ENCODE measurements around the gene VTI1B.
"Not testable (repeated sequence)": the region's sequence is repeated elsewhere in the genome, so short reads cannot be mapped to it uniquely, and the experiment has no call there.

VTI1B gene

DNA sequence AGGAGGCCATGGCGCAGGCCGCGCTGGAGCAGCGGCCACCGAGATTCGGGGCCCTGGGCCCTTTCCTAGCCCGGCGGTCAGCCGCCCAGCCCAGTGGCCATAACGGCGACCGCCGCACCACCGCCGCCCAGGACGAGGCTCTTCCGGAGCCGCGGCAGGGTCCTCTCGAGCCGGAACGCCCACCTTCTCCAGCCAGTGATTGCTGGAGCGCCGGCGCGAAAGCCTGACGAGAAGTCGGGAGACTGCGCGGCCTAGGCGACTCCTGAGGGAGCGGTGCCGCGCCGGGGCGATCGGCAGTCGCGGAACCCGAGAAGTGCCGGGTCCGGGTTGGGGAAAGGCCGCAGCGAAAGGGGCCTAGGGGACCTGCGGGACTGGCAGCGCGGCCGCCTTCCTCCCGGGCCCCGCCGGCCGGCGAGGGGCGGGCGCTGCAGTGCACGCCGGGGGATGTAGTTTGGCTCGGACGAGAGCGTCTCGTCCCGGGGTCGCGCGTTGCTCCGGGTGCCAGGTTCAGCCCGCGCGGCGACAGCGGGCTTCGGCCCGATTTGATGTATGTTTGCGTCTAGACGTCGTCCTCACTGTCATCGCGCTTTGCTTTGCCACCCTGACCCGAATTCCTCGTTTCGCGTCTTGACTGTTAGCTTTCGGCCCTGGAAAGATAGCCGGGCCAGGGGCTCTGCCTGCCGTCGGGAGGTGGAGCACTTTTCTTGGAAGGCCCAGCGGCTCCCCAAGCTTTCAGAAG, at the start of gene VTI1B:
TSS of gene VTI1B (minus strand) at position 153 of the 739 bp plus-strand sequence. CDS start at position 10, 143 bp downstream.
- DNase-seq (ENCODE audit: low spot score) = peak; percentile 85

DNA sequence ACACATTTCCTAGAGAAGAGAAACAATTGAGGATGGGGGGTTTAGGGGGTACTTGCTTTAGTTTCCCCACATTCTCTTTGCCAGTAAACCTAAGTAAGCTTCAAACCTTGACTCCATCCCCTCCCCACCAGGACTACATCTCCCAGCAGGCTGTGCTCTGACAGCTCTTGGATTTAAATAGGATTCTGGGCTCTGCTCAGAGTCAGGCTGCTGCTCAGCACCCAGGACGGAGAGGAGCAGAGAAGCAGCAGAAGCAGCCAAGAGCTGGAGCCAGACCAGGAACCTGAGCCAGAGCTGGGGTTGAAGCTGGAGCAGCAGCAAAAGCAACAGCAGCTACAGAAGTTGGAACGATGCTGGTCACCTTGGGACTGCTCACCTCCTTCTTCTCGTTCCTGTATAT, 47.9 kb upstream of the VTI1B start:
- no peak for DNase-seq (ENCODE audit: low spot score)

GRCh38 chr14:67721875-67722274, 47.4 kb upstream of the VTI1B start:
- no peak for DNase-seq (ENCODE audit: low spot score)

- DNase-seq (ENCODE audit: low spot score) = no peak
These were observed 45.4 kb upstream of the VTI1B start for GRCh38 chr14:67719866-67720265.

- DNase-seq (ENCODE audit: low spot score) = not testable (repeated sequence)
These were observed 45.0 kb upstream of the VTI1B start for GRCh38 chr14:67719385-67719784.

GRCh38 chr14:67718265-67718664, 43.8 kb upstream of the VTI1B start:
- no peak for DNase-seq (ENCODE audit: low spot score)

GRCh38 chr14:67717048-67717447, 42.6 kb upstream of the VTI1B start:
- no peak for DNase-seq (ENCODE audit: low spot score)

DNA sequence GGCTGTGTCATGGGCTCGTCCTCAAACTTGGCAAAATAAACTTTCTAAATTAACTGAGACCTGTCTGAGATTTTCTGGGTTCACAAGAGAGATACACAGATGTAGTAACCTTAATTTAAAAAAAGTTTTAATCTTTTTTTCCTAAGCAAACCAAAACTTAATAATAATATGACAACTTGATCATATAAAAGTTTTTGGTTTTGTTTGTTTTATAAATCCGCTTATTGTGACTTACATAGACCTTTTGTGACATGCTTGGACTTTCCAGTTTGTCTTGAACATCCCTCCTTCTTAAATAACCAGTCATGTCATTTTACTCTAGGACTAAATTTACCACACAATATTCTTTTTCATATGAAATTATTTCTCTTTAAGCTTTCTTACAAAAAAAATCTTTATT, 35.8 kb upstream of the VTI1B start:
- DNase-seq (ENCODE audit: low spot score) = no peak

DNA sequence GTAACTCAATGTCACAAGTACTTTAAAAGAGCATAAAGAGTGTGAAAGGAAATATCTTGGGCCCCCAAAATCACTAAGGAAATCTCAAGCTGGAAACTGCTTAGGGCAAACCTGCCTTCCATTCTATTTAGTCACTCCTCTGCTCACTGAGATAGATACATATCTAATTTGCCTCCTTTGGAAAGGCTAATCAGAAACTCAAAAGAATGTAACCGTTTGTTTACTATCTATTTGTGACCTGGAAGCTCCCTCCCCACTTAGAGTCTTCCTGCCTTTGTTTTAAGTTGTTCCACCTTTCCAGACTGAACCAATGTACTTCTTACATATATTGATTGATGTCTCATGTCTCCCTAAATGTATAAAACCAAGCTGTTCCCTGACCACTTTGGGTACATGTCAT, 35.4 kb upstream of the VTI1B start:
- DNase-seq (ENCODE audit: low spot score) = not testable (repeated sequence)

GRCh38 chr14:67709346-67709745, 34.9 kb upstream of the VTI1B start:
- not testable (repeated sequence) for DNase-seq (ENCODE audit: low spot score)

GRCh38 chr14:67705211-67705610, 30.8 kb upstream of the VTI1B start:
- no peak for DNase-seq (ENCODE audit: low spot score)

GRCh38 chr14:67704484-67705089, 30.2 kb upstream of the VTI1B start:
- peak; percentile 65 for DNase-seq (ENCODE audit: low spot score)

GRCh38 chr14:67703997-67704396, 29.6 kb upstream of the VTI1B start:
- DNase-seq (ENCODE audit: low spot score) = no peak

DNA sequence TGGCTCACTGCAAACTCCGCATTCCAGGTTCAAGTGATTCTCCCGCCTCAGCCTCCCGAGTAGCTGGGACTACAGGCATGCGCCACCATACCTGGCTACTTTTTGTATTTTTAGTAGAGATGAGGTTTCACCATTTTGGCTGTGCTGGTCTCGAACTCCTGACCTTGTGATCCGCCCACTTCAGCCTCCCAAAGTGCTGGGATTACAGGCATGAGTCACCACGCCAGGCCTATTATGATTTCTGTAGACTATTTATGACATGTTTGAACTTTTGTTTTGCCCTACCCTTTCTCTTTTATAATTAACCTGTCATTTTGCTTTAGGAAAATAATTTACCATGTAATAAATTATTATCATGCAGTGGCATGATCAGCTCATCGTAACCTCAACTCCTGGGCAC, 27.1 kb upstream of the VTI1B start, which contains the start of gene RDH12:
TSS of gene RDH12 (plus strand) at position 395 of the 400 bp plus-strand sequence. CDS start 20,757 bp downstream, outside the sequence.
- DNase-seq (ENCODE audit: low spot score) = not testable (repeated sequence)

GRCh38 chr14:67698179-67698578, 23.7 kb upstream of the VTI1B start:
- no peak for DNase-seq (ENCODE audit: low spot score)

DNA sequence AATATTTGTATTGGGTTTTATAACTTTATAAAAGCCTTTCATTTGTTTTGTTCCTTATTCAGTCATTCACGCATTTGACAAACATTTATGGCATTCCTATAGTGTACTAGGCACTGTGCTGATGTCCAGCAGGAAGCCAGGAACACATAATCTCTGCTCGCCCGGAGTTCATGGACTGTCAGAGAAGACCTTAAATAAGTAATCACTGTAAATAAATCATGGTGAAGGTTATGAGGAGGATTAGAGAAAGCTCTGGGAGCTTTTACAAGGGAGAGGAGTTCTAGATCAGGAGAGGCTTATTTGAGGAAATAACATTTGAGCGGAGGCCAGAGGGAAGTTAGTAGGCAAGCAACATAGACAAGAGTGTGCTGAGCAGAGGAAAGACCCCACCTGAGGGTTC, 22.6 kb upstream of the VTI1B start:
- DNase-seq (ENCODE audit: low spot score) = no peak

DNA sequence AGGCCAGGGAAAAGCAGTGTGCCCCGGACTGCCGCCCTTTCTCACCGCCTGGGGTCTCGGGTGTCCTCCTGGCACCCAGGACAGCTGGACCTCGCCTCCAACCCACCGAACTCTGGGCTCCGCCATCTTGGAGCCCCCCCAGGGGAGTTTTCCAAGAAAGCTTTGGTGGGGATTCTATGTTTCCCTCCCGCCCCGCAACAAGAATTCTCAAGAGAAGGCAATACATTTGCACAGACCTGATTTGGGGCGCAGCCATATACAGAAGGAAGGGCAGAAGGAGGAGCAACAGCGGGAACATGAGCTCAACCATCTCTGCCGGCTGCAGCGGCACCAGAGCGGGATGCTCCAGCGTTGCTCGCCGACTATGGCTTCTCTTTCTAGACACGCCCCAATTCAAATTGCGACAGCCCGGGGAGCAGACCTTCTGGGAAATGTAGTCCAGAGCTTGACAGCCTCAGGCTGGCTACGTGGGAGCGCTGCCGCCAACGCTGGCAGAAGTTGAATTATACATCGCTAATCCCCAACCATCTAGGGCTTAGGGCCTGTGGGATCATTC, 21.0 kb upstream of the VTI1B start, which contains the start of gene RDH11:
TSS of gene RDH11 (minus strand) at position 371 of the 556 bp plus-strand sequence. CDS start at position 310, 61 bp downstream.
- peak; percentile 92 for DNase-seq (ENCODE audit: low spot score)

DNA sequence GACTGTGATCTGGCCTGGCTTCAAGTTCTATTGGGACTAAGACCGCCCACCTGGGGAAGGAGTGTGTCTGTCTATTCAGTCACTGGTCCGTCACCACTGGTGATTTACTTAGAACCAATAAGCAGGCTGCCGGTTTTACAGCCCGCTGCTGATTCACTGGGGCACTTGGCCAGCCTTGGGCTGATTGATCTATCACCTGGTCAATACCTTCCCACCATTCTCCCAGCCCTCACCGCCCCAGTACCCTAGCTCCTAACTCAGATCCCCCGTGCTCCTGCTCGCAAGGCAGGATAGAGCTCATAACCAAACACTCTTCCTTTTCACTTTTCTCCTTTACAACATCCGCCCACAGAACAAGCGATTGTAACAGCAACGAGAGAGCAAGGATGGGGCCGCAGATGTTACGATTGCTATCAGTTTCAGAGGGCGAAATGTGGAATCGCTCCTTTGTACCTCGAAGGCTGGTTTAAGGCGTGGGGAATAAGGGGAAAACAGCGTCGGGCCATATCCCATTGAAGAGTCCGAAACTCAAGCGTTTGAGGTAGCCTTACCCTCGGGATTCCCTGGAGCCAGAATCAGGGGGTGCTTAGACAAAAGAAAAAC, 20.5 kb upstream of the VTI1B start:
- peak; percentile 91 for DNase-seq (ENCODE audit: low spot score)

- DNase-seq (ENCODE audit: low spot score) = no peak
These were observed 15.6 kb upstream of the VTI1B start for GRCh38 chr14:67690011-67690410.

DNA sequence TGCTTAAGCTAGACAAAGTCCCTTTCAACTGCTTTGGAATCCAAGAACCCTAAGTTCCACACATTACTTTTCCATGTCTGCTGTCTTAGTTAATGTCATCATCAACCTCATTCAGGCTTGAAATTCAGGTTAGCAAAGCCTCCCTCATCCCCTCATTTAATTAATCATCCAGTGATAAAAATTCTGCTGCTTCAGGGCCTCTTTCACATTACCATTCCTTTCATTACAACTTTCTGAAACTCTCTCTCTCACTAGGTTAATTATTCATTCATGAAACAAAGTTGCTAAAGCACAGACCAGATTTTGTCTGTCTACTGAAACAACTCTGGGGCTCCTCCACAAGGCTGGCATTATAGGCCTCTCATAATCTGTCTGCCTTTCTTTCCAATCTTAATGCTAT, 9.4 kb upstream of the VTI1B start:
- no peak for DNase-seq (ENCODE audit: low spot score)

- no peak for DNase-seq (ENCODE audit: low spot score)
These were observed 6.5 kb upstream of the VTI1B start for GRCh38 chr14:67680941-67681340.

DNA sequence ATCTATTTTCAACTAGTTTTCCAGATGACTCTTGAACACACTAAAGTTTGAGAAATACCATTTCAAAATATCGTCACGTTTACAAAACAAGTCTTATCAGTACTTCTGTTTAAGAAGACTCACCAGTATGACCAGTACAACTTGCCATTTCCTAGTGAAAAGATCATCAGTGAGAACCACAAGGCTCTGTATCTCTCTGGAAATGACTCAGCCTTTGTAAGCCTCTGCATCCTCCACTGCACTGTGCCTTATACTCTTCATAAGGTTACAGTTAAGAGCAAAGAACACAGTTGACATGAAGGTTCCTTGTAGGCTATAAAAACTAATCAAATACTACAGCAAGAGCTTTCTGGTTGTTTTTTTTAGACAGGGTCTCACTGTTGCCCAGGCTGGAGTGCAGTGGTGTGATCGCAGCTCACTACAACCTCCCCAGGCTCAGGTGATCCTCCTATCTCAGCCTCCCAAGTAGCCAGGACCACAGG, 5.7 kb upstream of the VTI1B start:
- peak; percentile 85 for DNase-seq (ENCODE audit: low spot score)

- no peak for DNase-seq (ENCODE audit: low spot score)
These were observed 4.6 kb upstream of the VTI1B start for GRCh38 chr14:67679006-67679405.

Data from AG08395 (cell line).